MCF 10A (cell line): ENCODE measurements around the gene COL23A1. TPM values are rescaled to one million over a fixed set of nuclear protein-coding genes. Genes with fewer than 3 reads are reported as not detected.

Source experiments
- BruUV-seq: library from RNA; stranded (reverse); fragments of 400-500 nt; replicated peaks from 2 replicates; lab custom pipeline; 2021; lab: Mats Ljungman, UMichigan
- CTCF ChIA-PET: fragments of 300-600 bp; sonication (Branson Sonifier 250); formaldehyde crosslinking; extraction: SDS; loops from one replicate; lab custom pipeline; 2021; ENCODE audit warnings: antibody characterized with exemption, inconsistent platforms; lab: Yijun Ruan, JAX
- POLR2A ChIA-PET: fragments of 300-600, 350-650 bp; sonication (Branson Sonifier 250); formaldehyde crosslinking; extraction: SDS; loops from one replicate; lab custom pipeline; 2020; ENCODE audit warnings: antibody characterized with exemption, inconsistent platforms; lab: Yijun Ruan, JAX
- DNase-seq: peaks from one replicate; pipeline ENCODE4 v3.0.0-alpha.2; 2018; ENCODE audit not compliant: unreplicated experiment
- H3K27ac Mint-ChIP-seq: one replicate; pipeline ENCODE4 v1.8.0; 2022; ENCODE audit warnings: mild to moderate bottlenecking, low read depth, mixed read lengths; ENCODE audit not compliant: unreplicated experiment
- H3K27me3 Mint-ChIP-seq: one replicate; pipeline ENCODE4 v1.8.0; 2022; ENCODE audit warnings: mixed read lengths; ENCODE audit not compliant: insufficient read depth, unreplicated experiment
- H3K36me3 Mint-ChIP-seq: one replicate; pipeline ENCODE4 v1.8.0; 2022; ENCODE audit warnings: mild to moderate bottlenecking, moderate library complexity, mixed read lengths; ENCODE audit not compliant: insufficient read depth, unreplicated experiment
- H3K4me1 Mint-ChIP-seq: one replicate; pipeline ENCODE4 v1.8.0; 2022; ENCODE audit warnings: mixed read lengths; ENCODE audit not compliant: insufficient read depth, unreplicated experiment
- H3K4me3 Mint-ChIP-seq: one replicate; pipeline ENCODE4 v1.8.0; 2022; ENCODE audit warnings: mild to moderate bottlenecking, moderate library complexity, mixed read lengths; ENCODE audit not compliant: unreplicated experiment
- H3K9me3 Mint-ChIP-seq: one replicate; pipeline ENCODE4 v1.8.0; 2022; ENCODE audit warnings: mixed read lengths; ENCODE audit not compliant: unreplicated experiment
- intact Hi-C: fragments of 100-400 bp; cut with micrococcal nuclease; formaldehyde crosslinking; loops from 2 replicates; pipeline ENCODE4 v1.14.1; 2022
- total RNA-seq: library from RNA; stranded (reverse); gene quantifications from 2 replicates; pipeline ENCODE4 v1.2.3, GENCODE V29; 2022
- TF ChIP-seq, protein P1 (sequence below): fragments of 200-600 bp; IDR thresholded peaks from one replicate; pipeline ENCODE4 v1.8.0; 2022; ENCODE audit warnings: antibody characterized with exemption, mild to moderate bottlenecking; ENCODE audit not compliant: unreplicated experiment

Gene COL23A1
- total RNA-seq, 1 experiment from 2014 or later: not detected

DNA sequence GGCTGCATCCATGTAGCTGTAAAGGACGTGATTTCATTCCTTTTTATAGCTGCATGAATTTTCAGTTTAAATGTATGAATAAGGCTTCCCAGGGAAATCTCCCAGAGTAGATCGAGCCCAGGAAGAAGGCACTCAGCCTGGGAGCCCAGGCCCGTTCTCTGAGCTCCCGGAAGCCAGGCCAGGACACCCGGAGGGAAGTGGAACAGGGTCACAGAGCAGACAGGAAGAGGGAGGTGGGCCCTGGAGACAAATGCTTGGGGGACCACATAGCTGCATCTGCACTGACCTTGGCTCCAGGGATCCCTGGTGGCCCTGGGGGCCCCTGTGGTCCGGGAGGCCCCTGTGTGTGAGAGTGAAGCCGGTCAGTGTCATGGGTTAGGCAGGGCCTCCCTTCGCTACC, 337.9 kb downstream of the COL23A1 start:
- Mint-ChIP-seq H3K4me1 (peaks cover 7% of the 10 kb centered on the region), H3K9me3 (no peaks in the 10 kb centered on the region), H3K4me3 (no peak overlapping the region), H3K36me3 (no peaks in the 10 kb centered on the region), H3K27ac (no peak overlapping the region), H3K27me3 (no peaks in the 10 kb centered on the region)
- TF ChIP-seq, protein P1, sequence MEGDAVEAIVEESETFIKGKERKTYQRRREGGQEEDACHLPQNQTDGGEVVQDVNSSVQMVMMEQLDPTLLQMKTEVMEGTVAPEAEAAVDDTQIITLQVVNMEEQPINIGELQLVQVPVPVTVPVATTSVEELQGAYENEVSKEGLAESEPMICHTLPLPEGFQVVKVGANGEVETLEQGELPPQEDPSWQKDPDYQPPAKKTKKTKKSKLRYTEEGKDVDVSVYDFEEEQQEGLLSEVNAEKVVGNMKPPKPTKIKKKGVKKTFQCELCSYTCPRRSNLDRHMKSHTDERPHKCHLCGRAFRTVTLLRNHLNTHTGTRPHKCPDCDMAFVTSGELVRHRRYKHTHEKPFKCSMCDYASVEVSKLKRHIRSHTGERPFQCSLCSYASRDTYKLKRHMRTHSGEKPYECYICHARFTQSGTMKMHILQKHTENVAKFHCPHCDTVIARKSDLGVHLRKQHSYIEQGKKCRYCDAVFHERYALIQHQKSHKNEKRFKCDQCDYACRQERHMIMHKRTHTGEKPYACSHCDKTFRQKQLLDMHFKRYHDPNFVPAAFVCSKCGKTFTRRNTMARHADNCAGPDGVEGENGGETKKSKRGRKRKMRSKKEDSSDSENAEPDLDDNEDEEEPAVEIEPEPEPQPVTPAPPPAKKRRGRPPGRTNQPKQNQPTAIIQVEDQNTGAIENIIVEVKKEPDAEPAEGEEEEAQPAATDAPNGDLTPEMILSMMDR: no peak
- DNase-seq: no peak
- ChIA-PET POLR2A (no interaction called here), CTCF (interaction anchor here (0.6 to 3.2 kb wide), 5 partner anchors 14 to 369 kb away, joined by 3 to 22 read pairs (median 3); no protein-coding TSS in a partner anchor)
- no TSS peak for BruUV-seq
- intact Hi-C loops: no loop called here

DNA sequence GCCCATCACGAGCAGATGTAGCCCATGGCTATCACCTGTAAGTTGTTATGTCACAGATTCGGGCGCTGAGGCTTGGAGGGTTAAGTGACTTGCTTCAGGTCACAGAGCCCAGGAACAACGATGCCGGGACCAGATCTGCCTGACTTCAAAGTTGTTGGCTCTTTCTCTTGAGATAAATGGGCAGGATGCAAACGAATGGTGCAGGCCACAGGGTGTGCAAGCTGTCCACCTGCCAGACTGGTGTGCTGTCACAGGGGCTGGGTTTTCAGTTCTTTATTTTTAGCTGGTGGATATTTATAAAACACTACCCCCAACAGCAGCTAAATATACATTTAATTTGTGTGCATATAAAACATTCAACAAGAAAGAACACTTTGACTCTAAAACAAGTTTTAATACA, 339.9 kb downstream of the COL23A1 start:
- Mint-ChIP-seq H3K4me3 (no peak overlapping the region), H3K9me3 (no peaks in the 10 kb centered on the region), H3K27ac (no peak overlapping the region), H3K4me1 (peaks cover 7% of the 10 kb centered on the region), H3K27me3 (no peaks in the 10 kb centered on the region), H3K36me3 (no peaks in the 10 kb centered on the region)
- TF ChIP-seq, protein P1: no peak
- no peak for DNase-seq
- intact Hi-C loops: no loop called here
- no TSS peak for BruUV-seq
- POLR2A ChIA-PET: interaction anchor here (0.6 to 1.8 kb wide), 4 partner anchors 16 to 28 kb away, joined by 3 to 5 read pairs (median 4); no protein-coding TSS in a partner anchor
- CTCF ChIA-PET: interaction anchor here (0.7 to 1.3 kb wide), 3 partner anchors 14 to 1155 kb away, joined by 3 to 4 read pairs (median 3); no protein-coding TSS in a partner anchor

DNA sequence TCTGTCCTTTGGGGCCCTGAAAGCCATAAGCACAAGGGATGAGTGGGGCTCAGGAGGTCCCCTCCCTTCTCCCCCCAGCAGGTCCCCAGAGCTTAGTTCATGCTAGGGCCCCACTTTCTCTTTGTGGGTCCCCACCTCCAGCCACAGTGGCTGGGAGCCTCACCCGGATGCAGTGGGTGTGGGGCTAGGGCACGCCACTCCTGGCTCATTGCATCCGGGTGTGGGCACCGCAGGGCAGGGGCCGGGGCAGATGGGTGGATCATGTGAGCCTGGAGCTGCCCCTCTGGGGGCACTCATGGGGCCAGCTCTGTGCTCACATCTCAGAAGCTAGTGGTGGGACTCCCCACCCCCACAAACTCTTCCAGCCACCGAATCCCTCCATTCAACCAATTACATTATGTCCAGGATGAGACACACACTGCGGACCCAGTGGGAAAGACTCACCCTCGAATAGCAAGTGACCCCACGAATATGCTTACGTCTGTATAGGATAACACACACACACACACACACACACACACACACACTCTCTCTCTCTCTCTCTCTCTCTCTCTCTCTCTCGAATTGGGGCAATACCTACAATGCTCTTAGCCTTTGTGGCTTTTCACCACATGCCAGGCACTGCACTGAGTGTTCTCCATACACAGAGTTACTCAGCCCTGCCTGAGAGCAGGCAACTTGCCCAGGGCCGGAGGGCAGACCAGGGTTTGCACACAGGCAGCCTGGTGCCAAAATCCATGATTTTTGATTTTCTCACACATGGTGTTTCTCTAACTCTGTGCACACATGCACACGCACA, 340.8 kb downstream of the COL23A1 start:
- intact Hi-C loops: no loop called here
- CTCF ChIA-PET: interaction anchor here (0.6 to 1.5 kb wide), 3 partner anchors 12 to 457 kb away, joined by 3 to 5 read pairs (median 3); no protein-coding TSS in a partner anchor
- DNase-seq: peak; percentile 93

More for the DNA sequence above, 340.8 kb downstream of the COL23A1 start:
- TF ChIP-seq, protein P1: no peak
- H3K4me3 Mint-ChIP-seq: no peak overlapping the region
- no peak overlapping the region for H3K27ac Mint-ChIP-seq
- POLR2A ChIA-PET: interaction anchor here (0.7 to 1.8 kb wide), 5 partner anchors 23 to 381 kb away, joined by 3 to 4 read pairs (median 3); no protein-coding TSS in a partner anchor
- H3K9me3 Mint-ChIP-seq: no peaks in the 10 kb centered on the region
- no peaks in the 10 kb centered on the region for H3K27me3 Mint-ChIP-seq
- H3K4me1 Mint-ChIP-seq: peaks cover 7% of the 10 kb centered on the region
- no peaks in the 10 kb centered on the region for H3K36me3 Mint-ChIP-seq
- BruUV-seq: no TSS peak
